ENCODE measurements around the gene SF3A1. TPM values are rescaled to one million over a fixed set of nuclear protein-coding genes. Genes with fewer than 3 reads are reported as not detected.
A peak's percentile ranks its signal among the peaks of the same experiment; 100 is the strongest.

SF3A1 gene, protein sequence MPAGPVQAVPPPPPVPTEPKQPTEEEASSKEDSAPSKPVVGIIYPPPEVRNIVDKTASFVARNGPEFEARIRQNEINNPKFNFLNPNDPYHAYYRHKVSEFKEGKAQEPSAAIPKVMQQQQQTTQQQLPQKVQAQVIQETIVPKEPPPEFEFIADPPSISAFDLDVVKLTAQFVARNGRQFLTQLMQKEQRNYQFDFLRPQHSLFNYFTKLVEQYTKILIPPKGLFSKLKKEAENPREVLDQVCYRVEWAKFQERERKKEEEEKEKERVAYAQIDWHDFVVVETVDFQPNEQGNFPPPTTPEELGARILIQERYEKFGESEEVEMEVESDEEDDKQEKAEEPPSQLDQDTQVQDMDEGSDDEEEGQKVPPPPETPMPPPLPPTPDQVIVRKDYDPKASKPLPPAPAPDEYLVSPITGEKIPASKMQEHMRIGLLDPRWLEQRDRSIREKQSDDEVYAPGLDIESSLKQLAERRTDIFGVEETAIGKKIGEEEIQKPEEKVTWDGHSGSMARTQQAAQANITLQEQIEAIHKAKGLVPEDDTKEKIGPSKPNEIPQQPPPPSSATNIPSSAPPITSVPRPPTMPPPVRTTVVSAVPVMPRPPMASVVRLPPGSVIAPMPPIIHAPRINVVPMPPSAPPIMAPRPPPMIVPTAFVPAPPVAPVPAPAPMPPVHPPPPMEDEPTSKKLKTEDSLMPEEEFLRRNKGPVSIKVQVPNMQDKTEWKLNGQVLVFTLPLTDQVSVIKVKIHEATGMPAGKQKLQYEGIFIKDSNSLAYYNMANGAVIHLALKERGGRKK
- 100 to 1,000 TPM; 191 to 195 TPM for total RNA-seq
- polyA plus RNA-seq (2013, experiment 1 of 2) = 147 TPM
- 128 TPM for polyA plus RNA-seq (2013, experiment 2 of 2)
- long read RNA-seq, experiment 1, full-length matches to known transcripts = 14 of 81 reads
- long read RNA-seq, experiment 1, partial matches to known transcripts = 54 of 81 reads
- long read RNA-seq, experiment 1, other reads (novel, unspliced or antisense) = 13 of 81 reads
- long read RNA-seq, experiment 2, full-length matches to known transcripts = 164 of 188 reads
- long read RNA-seq, experiment 2, partial matches to known transcripts = 18 of 188 reads
- long read RNA-seq, experiment 2, other reads (novel, unspliced or antisense) = 6 of 188 reads
- long read RNA-seq, experiment 3, full-length matches to known transcripts = 41 of 53 reads
- long read RNA-seq, experiment 3, partial matches to known transcripts = 12 of 53 reads
- long read RNA-seq, experiment 3, other reads (novel, unspliced or antisense) = 0 of 53 reads
- long read RNA-seq, experiment 4, full-length matches to known transcripts = 5 of 8 reads
- long read RNA-seq, experiment 4, partial matches to known transcripts = 0 of 8 reads
- long read RNA-seq, experiment 4, other reads (novel, unspliced or antisense) = 3 of 8 reads

DNA sequence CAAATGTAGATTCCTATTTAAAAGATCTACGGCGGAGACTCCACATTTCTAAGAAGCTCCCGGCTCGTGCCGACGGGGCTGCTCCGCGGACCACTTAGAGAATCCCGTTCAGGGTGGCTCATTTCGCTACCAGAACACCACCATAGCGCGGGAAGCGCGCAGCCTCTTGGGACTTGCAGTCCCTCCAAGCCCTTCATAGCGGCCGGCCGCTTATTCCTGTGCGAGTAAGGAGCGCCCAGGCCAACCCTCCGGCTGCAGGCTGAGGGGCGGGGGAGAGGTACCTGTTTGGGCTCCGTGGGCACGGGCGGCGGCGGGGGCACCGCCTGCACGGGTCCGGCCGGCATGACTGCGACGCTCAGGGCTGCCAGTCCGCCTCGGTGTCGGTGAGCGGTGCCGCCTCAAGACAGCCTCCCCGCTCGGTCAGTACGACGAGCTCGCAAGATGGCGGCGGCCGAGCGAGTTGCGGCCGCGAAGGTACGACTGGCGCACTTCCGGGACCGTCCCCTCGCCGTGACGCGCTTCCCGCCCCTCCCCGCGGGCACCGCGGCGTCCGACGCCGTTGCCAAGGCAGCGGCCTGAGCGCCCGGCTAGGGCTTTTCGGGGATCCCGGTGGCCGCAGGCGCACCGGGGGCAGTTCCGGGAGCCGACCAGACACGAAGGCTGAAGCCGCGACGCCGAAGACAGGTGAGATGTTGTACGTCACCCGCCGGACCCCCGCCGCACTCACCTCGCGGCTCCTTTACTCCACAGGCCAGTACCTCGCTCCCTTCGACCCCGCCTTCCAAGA lies at the start of gene SF3A1, which contains the start of gene CCDC157:
Gene SF3A1 (minus strand): TSS at position 446 of the 787 bp plus-strand sequence. CDS start 102 bp downstream, at position 344.
Gene CCDC157 (plus strand): TSS at position 559 of the 787 bp plus-strand sequence. CDS start 8,994 bp downstream, outside the sequence.
- 0 to 1% methylated on average over 37 to 91 of the region's 91 CpGs for WGBS, 2 experiments (ENCODE audit: insufficient coverage in 1 of 2, insufficient read length in 1 of 2)
- Mint-ChIP-seq H3K9me3 (no peaks in the 10 kb centered on the region), H3K36me3 (ENCODE audit: low read depth) (peaks cover 19% of the 10 kb centered on the region), H3K27me3 (ENCODE audit: insufficient read depth) (peaks cover 2% of the 10 kb centered on the region), H3K4me3 (peak within 1 kb of the TSS; percentile 97), H3K27ac (peak within 1 kb of the TSS; percentile 97), H3K4me1 (peaks cover 25% of the 10 kb centered on the region)
- Histone ChIP-seq H3K4me3 (ENCODE audit: low read length) (peak within 1 kb of the TSS; percentile 99), H3K9ac (ENCODE audit: extremely low read depth, low read length, poor library complexity, severe bottlenecking) (peak within 1 kb of the TSS; percentile 94), H3K27ac (ENCODE audit: low read depth, low read length) (peak within 1 kb of the TSS; percentile 95), H3K9me3 (ENCODE audit: control insufficient read depth, low read length) (no peaks in the 10 kb centered on the region), H3K27me3 (ENCODE audit: control insufficient read depth, insufficient read depth, low read length, poor library complexity, severe bottlenecking) (no peaks in the 10 kb centered on the region), H3K36me3 (ENCODE audit: control insufficient read depth, insufficient read depth, low read length) (peaks cover 23% of the 10 kb centered on the region), H3K4me1 (ENCODE audit: control insufficient read depth, insufficient read depth, low read length) (peaks cover 5% of the 10 kb centered on the region)
- DNase-seq = peak; percentile 96
- TF ChIP-seq, protein P1, sequence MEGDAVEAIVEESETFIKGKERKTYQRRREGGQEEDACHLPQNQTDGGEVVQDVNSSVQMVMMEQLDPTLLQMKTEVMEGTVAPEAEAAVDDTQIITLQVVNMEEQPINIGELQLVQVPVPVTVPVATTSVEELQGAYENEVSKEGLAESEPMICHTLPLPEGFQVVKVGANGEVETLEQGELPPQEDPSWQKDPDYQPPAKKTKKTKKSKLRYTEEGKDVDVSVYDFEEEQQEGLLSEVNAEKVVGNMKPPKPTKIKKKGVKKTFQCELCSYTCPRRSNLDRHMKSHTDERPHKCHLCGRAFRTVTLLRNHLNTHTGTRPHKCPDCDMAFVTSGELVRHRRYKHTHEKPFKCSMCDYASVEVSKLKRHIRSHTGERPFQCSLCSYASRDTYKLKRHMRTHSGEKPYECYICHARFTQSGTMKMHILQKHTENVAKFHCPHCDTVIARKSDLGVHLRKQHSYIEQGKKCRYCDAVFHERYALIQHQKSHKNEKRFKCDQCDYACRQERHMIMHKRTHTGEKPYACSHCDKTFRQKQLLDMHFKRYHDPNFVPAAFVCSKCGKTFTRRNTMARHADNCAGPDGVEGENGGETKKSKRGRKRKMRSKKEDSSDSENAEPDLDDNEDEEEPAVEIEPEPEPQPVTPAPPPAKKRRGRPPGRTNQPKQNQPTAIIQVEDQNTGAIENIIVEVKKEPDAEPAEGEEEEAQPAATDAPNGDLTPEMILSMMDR (conservative IDR thresholded peaks at IDR 0.05) = no peak

DNA sequence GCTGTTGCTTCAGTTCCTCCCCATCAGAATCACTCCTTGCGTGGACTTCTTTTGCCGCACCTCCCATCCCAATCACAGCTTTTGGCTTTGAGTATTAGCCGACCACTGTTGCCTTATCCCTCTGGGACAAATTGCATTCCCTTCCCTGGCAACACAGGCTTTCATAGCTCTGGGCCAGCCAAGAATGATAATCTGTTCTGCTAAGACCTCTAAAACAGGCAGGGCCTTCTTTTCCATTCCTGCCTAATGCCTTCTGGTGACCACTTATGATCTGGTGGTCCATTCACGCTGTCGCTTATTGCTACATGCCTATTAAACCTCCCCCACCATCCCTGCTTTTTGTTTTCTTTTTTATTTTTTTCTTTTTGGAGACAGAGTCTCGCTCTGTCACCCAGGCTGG lies 49.7 kb upstream of the SF3A1 start:
- no peaks in the 10 kb centered on the region for H3K9me3 Mint-ChIP-seq
- no peak overlapping the region for H3K4me3 Mint-ChIP-seq
- peaks cover 2% of the 10 kb centered on the region for H3K27me3 Mint-ChIP-seq (ENCODE audit: insufficient read depth)
- H3K27ac Mint-ChIP-seq = no peak overlapping the region
- Histone ChIP-seq H3K27me3 (ENCODE audit: control insufficient read depth, insufficient read depth, low read length, poor library complexity, severe bottlenecking) (no peaks in the 10 kb centered on the region), H3K4me3 (ENCODE audit: low read length) (no peak overlapping the region), H3K9ac (ENCODE audit: extremely low read depth, low read length, poor library complexity, severe bottlenecking) (no peak overlapping the region), H3K27ac (ENCODE audit: low read depth, low read length) (no peak overlapping the region), H3K4me1 (ENCODE audit: control insufficient read depth, insufficient read depth, low read length) (no peaks in the 10 kb centered on the region), H3K36me3 (ENCODE audit: control insufficient read depth, insufficient read depth, low read length) (peaks cover 38% of the 10 kb centered on the region), H3K9me3 (ENCODE audit: control insufficient read depth, low read length) (no peaks in the 10 kb centered on the region)
- 92 to 100% methylated on average over 5 to 6 of the region's 6 CpGs for WGBS, 2 experiments (ENCODE audit: insufficient coverage in 1 of 2, insufficient read length in 1 of 2)
- peaks cover 51% of the 10 kb centered on the region for H3K36me3 Mint-ChIP-seq (ENCODE audit: low read depth)
- no peak for DNase-seq
- TF ChIP-seq, protein P1 (conservative IDR thresholded peaks at IDR 0.05) = no peak
- H3K4me1 Mint-ChIP-seq = peaks cover 7% of the 10 kb centered on the region
